Muscle of leg (tissue), 11 donors: ENCODE data around the gene PARVB. TPM values are rescaled to one million over a fixed set of nuclear protein-coding genes. Genes with fewer than 3 reads are reported as not detected.

Source experiments
- DNase-seq: peaks from one replicate; pipeline ENCODE4 v3.0.0; 2013
- H3K27ac ChIP-seq: one replicate; pipeline ENCODE4 v1.5.1; 2013; ENCODE audit warnings: mild to moderate bottlenecking, low read length, control low read depth
- H3K27me3 ChIP-seq: one replicate; pipeline ENCODE4 v1.6.1; 2013; ENCODE audit warnings: low read length; ENCODE audit not compliant: control insufficient read depth, insufficient read depth
- H3K36me3 ChIP-seq: one replicate; pipeline ENCODE4 v1.6.1; 2013; ENCODE audit warnings: low read length; ENCODE audit not compliant: control insufficient read depth, insufficient read depth
- H3K4me1 ChIP-seq: one replicate; pipeline ENCODE4 v1.6.1; 2013; ENCODE audit warnings: low read length; ENCODE audit not compliant: control insufficient read depth, insufficient read depth
- H3K4me3 ChIP-seq: one replicate; pipeline ENCODE4 v1.5.1; 2013; ENCODE audit warnings: low read length, control low read depth
- H3K9me3 ChIP-seq: replicated peaks from 2 replicates; pipeline ENCODE4 v1.6.1; 2013; ENCODE audit warnings: low read depth, low read length; ENCODE audit not compliant: control insufficient read depth
- WGBS: methylation state at CpG from one replicate; pipeline ENCODE4 v1.1.5; 2013; ENCODE audit warnings: missing lambda C conversion rate; ENCODE audit not compliant: insufficient coverage; 5-methylcytosine and 5-hydroxymethylcytosine counted together
- polyA plus RNA-seq, 8 donors: library from polyadenylated mRNA; unstranded; fragments of 120-200 nt; gene quantifications; one replicate each; pipeline versions ENCODE4 v1.2.1 to v1.2.3, GENCODE V29; 2013; ENCODE audit warnings: inconsistent platforms in 1 of 8, low replicate concordance in 1 of 8; ENCODE audit not compliant: insufficient read length in 8 of 8, insufficient read depth in 1 of 8
- total RNA-seq: library from RNA; stranded (reverse); fragments of 120-200 nt; gene quantifications from one replicate; pipeline ENCODE4 v1.2.4, GENCODE V29; 2013

PARVB gene
- total and polyA plus RNA-seq, 9 donors: 31.5 to 52.0 (median 43.8) TPM

DNA sequence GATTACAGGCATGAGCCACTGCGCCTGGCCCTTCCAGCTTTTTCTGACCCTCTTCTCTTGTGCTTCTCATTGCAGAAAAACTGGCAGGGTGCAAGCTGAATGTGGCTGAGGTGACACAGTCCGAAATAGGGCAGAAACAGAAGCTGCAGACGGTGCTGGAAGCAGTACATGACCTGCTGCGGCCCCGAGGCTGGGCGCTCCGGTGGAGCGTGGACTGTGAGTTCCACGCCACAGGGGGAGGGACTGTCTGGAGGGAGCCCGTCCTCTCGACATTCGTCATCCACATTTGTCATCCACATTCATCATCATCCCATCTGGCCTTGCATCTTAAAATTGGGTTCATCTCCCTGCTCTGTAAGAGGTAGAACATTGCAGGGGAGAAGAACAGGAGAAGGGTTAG is 107.3 kb downstream of the PARVB start:
- no peak for DNase-seq
- H3K36me3 ChIP-seq: peaks cover 38% of the 10 kb centered on the region
- WGBS: 95% methylated on average over 6 of the region's 12 CpGs

DNA sequence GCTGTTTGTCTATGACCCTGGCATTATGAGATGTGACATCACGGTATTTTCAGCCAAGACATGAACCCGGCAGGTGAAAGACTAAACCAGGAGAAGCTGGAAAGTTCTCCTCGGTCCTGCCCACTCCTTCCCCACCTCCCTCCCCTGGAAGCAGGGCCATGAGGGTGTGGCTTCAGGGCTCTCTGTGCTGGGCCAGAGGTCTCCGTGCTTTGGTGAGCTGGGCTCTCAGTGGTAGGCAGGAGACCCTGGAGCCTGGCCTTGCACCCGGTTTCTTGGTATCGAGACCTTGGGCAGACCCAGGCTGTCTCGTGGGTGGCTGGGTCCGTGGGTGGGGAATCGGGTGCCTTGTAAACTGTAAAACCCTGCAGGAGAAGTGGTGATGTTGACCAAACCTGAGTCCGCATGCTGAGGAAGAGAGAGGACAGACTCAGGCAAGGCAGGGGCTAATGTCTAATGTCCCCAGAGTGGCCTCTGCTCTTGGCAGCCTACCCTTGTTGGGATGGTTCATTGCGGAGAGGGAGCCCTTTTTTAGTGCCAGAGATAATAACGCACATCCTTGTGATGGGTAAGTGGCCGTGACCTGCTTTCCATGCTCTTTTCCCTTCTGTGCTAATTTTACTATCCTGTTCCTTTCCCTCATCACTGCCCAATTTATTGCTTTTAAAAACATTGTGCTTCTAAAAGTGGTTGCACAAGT is 108.0 kb downstream of the PARVB start:
- Histone ChIP-seq H3K27me3 (no peaks in the 10 kb centered on the region), H3K27ac (no peak overlapping the region), H3K36me3 (peaks cover 43% of the 10 kb centered on the region), H3K4me3 (no peak overlapping the region), H3K4me1 (peaks cover 12% of the 10 kb centered on the region), H3K9me3 (peaks cover 12% of the 10 kb centered on the region)
- DNase-seq: no peak
- 79% methylated on average over 10 of the region's 13 CpGs for WGBS

More for the DNA sequence above, 107.3 kb downstream of the PARVB start:
- Histone ChIP-seq H3K27me3 (no peaks in the 10 kb centered on the region), H3K27ac (no peak overlapping the region), H3K9me3 (peaks cover 12% of the 10 kb centered on the region), H3K4me3 (no peak overlapping the region), H3K4me1 (peaks cover 12% of the 10 kb centered on the region)

DNA sequence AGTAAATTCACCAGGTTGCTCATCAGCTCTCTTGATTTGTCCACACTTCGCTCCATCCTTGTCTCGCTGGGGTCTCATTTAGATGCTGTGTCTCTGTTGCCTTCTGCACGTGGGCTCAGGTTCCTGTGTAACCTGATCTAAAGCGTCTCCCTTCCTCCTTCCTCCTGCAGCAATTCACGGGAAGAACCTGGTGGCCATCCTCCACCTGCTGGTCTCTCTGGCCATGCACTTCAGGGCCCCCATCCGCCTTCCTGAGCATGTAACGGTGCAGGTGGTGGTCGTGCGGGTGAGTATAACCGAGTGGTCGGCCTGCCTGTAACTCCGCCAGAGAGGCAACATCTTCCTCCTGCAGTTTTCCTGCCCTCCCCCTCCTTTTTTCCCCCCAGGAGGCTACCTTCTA is 108.6 kb downstream of the PARVB start:
- Histone ChIP-seq H3K27ac (no peak overlapping the region), H3K4me3 (no peak overlapping the region), H3K36me3 (peaks cover 49% of the 10 kb centered on the region), H3K27me3 (peaks cover 2% of the 10 kb centered on the region), H3K4me1 (peaks cover 12% of the 10 kb centered on the region), H3K9me3 (peaks cover 15% of the 10 kb centered on the region)
- WGBS: 65% methylated on average over 11 of the region's 12 CpGs
- no peak for DNase-seq

GRCh38 chr22:44133161-44133560 is 109.1 kb downstream of the PARVB start:
- Histone ChIP-seq H3K4me1 (peaks cover 12% of the 10 kb centered on the region), H3K4me3 (no peak overlapping the region), H3K36me3 (peaks cover 53% of the 10 kb centered on the region), H3K9me3 (peaks cover 20% of the 10 kb centered on the region), H3K27me3 (peaks cover 2% of the 10 kb centered on the region), H3K27ac (no peak overlapping the region)
- WGBS: 86% methylated on average over 2 of the region's 6 CpGs
- no peak for DNase-seq

- peaks cover 2% of the 10 kb centered on the region for H3K27me3 ChIP-seq
- H3K4me3 ChIP-seq: no peak overlapping the region
- H3K9me3 ChIP-seq: peaks cover 20% of the 10 kb centered on the region
- peak; percentile 54 for DNase-seq
- WGBS: 66% methylated on average over 21 of the region's 21 CpGs
- H3K36me3 ChIP-seq: peaks cover 59% of the 10 kb centered on the region
- no peak overlapping the region for H3K27ac ChIP-seq
- peaks cover 11% of the 10 kb centered on the region for H3K4me1 ChIP-seq
These were observed 109.9 kb downstream of the PARVB start for GRCh38 chr22:44133901-44134571.

GRCh38 chr22:44136112-44136511 is 112.0 kb downstream of the PARVB start:
- peaks cover 20% of the 10 kb centered on the region for H3K9me3 ChIP-seq
- H3K4me3 ChIP-seq: no peak overlapping the region
- 93% methylated on average over 2 of the region's 8 CpGs for WGBS
- peaks cover 64% of the 10 kb centered on the region for H3K36me3 ChIP-seq
- H3K4me1 ChIP-seq: peaks cover 6% of the 10 kb centered on the region
- H3K27me3 ChIP-seq: peaks cover 2% of the 10 kb centered on the region
- H3K27ac ChIP-seq: no peak overlapping the region
- no peak for DNase-seq

DNA sequence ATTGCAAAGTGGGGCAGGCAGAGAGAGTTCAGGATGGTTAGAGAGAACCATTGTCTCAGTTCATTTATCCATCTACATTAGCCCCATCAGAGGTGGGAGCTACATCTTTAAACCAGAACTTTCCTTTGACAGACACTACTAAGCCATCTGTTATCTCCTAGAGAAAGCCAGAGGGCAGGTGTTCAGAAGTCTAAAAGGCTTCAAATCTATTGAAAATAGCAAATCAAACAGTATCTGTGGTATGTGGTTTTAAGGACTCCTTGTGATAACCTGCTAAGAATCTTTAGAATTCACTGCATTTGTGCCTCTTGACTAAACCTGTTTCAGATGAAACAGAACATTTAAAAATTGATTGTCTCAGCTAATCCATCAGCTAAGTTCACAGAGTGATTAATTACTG is 112.7 kb downstream of the PARVB start:
- Histone ChIP-seq H3K4me3 (no peak overlapping the region), H3K27ac (no peak overlapping the region), H3K9me3 (peaks cover 20% of the 10 kb centered on the region), H3K27me3 (peaks cover 2% of the 10 kb centered on the region), H3K36me3 (peaks cover 64% of the 10 kb centered on the region), H3K4me1 (peaks cover 6% of the 10 kb centered on the region)
- no peak for DNase-seq

GRCh38 chr22:44137415-44137814 is 113.3 kb downstream of the PARVB start:
- peaks cover 6% of the 10 kb centered on the region for H3K4me1 ChIP-seq
- peaks cover 2% of the 10 kb centered on the region for H3K27me3 ChIP-seq
- H3K4me3 ChIP-seq: no peak overlapping the region
- peaks cover 64% of the 10 kb centered on the region for H3K36me3 ChIP-seq
- no peak for DNase-seq
- no CpG with 5 or more reads among the region's 3 CpGs for WGBS
- no peak overlapping the region for H3K27ac ChIP-seq
- peaks cover 20% of the 10 kb centered on the region for H3K9me3 ChIP-seq

DNA sequence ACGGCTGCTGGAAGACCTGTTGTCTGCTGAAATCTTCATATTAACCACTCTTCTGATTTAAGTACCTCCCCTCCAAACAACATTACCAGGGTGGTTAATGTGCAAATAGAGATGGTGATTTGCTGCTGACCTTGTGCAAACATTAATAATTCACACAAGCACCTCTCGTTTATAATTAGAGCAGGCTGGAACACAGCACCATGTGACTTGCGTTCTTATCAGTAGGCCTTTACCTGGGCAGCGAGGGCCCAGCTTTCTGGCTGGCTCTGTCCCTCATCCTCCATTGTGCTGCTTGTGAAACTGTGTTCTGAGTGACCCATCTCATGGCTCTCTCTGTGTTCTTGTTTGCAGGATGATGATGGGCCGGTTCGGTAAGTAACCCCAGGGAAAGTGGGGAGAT is 115.7 kb downstream of the PARVB start:
- peaks cover 2% of the 10 kb centered on the region for H3K27me3 ChIP-seq
- H3K36me3 ChIP-seq: peaks cover 50% of the 10 kb centered on the region
- no peak overlapping the region for H3K4me3 ChIP-seq
- H3K4me1 ChIP-seq: peaks cover 2% of the 10 kb centered on the region
- no peak for DNase-seq
- H3K9me3 ChIP-seq: peaks cover 20% of the 10 kb centered on the region
- H3K27ac ChIP-seq: no peak overlapping the region
- 93% methylated on average over 4 of the region's 6 CpGs for WGBS

DNA sequence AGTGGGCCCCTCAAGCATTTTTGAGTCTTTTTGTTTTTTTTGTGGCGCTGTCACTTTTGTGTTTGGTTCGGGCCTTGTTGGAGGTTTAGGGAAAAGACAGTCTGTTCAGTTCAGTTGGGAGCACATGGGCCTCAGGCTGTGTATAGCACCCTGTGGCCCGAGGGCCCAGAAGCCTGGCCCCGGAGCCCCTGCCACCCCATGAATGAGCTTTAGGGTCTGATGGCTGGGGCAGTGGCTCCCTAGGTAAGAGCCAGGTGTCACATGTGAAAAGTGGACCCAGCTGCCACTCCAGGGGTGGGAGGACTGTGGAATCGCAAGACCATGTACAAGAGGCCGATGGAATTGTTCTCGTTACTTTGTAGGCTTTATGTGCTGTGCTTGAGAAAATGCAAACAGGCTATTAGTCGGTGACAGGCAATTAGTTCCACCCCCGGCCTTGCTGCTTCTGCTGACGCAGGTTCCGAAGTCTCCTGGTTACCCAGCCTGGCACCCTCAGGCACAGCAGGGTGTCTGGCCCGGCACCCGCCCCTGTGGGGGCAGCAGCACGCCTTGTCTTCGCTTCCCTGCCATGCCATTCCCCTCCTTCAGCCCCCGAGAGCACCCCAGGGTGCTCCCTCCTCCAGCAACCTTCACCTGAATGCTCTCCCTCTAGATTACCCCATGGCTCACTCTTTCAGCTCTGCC is 118.5 kb downstream of the PARVB start:
- WGBS: 82% methylated on average over 16 of the region's 16 CpGs
- no peak overlapping the region for H3K4me3 ChIP-seq
- H3K27ac ChIP-seq: no peak overlapping the region
- H3K4me1 ChIP-seq: peaks cover 10% of the 10 kb centered on the region
- DNase-seq: no peak
- H3K27me3 ChIP-seq: peaks cover under 1% of the 10 kb centered on the region
- H3K9me3 ChIP-seq: peaks cover 6% of the 10 kb centered on the region
- H3K36me3 ChIP-seq: peaks cover 26% of the 10 kb centered on the region
